GM19324 (cell line): ENCODE measurements around the gene LRP5.
"Not testable (repeated sequence)": the region's sequence is repeated elsewhere in the genome, so short reads cannot be mapped to it uniquely, and the experiment has no call there.

Experiments
- ATAC-seq: cut with Tn5 transposase; IDR thresholded peaks from one replicate; pipeline ENCODE4 v1.9.1; 2021; ENCODE audit warnings: mild to moderate bottlenecking, moderate library complexity; ENCODE audit not compliant: unreplicated experiment, low FRiP score

The LRP5 gene

GRCh38 chr11:68434159-68434558 is 121.8 kb downstream of the LRP5 start:
- ATAC-seq = not testable (repeated sequence)

GRCh38 chr11:68436162-68436888 is 123.9 kb downstream of the LRP5 start:
- ATAC-seq = no peak

GRCh38 chr11:68436985-68437926 is 124.9 kb downstream of the LRP5 start:
- no peak for ATAC-seq

- no peak for ATAC-seq
Observed at GRCh38 chr11:68437927-68438657, 125.7 kb downstream of the LRP5 start.

- ATAC-seq = no peak
Observed at GRCh38 chr11:68438658-68439259, 126.4 kb downstream of the LRP5 start.

GRCh38 chr11:68439355-68440065 is 127.1 kb downstream of the LRP5 start:
- ATAC-seq = no peak

- no peak for ATAC-seq
Observed at GRCh38 chr11:68440224-68440623, 127.8 kb downstream of the LRP5 start.

GRCh38 chr11:68441466-68442230 is 129.3 kb downstream of the LRP5 start:
- no peak for ATAC-seq

GRCh38 chr11:68442433-68442832 is 130.0 kb downstream of the LRP5 start:
- no peak for ATAC-seq

GRCh38 chr11:68444566-68444965 is 132.2 kb downstream of the LRP5 start:
- no peak for ATAC-seq

- no peak for ATAC-seq
Observed at GRCh38 chr11:68445531-68446035, 133.2 kb downstream of the LRP5 start.

- no peak for ATAC-seq
Observed at GRCh38 chr11:68446046-68446725, 133.8 kb downstream of the LRP5 start.

GRCh38 chr11:68447015-68447801 is 134.8 kb downstream of the LRP5 start:
- ATAC-seq = peak; percentile 44

GRCh38 chr11:68447914-68448313 is 135.5 kb downstream of the LRP5 start:
- not testable (repeated sequence) for ATAC-seq

- ATAC-seq = no peak
Observed at GRCh38 chr11:68448604-68449011, 136.2 kb downstream of the LRP5 start.

GRCh38 chr11:68449951-68450350 is 137.6 kb downstream of the LRP5 start:
- no peak for ATAC-seq

GRCh38 chr11:68450711-68451110 is 138.3 kb downstream of the LRP5 start:
- no peak for ATAC-seq

- no peak for ATAC-seq
Observed at GRCh38 chr11:68454767-68455166, 142.4 kb downstream of the LRP5 start.
